Smooth muscle cell (in vitro differentiated cells): ENCODE measurements around the gene SLCO4C1. TPM values are rescaled to one million over a fixed set of nuclear protein-coding genes. Genes with fewer than 3 reads are reported as not detected.
"Not testable (repeated sequence)": the region's sequence is repeated elsewhere in the genome, so short reads cannot be mapped to it uniquely, and the experiment has no call there.

Experiments
- DNase-seq: peaks from one replicate; lab custom pipeline; 2025; ENCODE audit not compliant: unreplicated experiment; lab: John Stamatoyannopoulos, UW
- H2AFZ ChIP-seq: fragments of 200-600 bp; sonication (generic); 2 replicates; pipeline ENCODE4 v1.6.0; 2016; ENCODE audit warnings: antibody characterized with exemption, low read depth, mild to moderate bottlenecking
- H3F3A ChIP-seq: fragments of 200-600 bp; sonication (generic); 2 replicates; pipeline ENCODE4 v1.6.0; 2017; ENCODE audit warnings: antibody characterized with exemption, low read depth
- H3K27ac ChIP-seq: fragments of 200-600 bp; sonication (generic); 2 replicates; pipeline ENCODE4 v1.5.1; 2016; ENCODE audit warnings: low read depth, mild to moderate bottlenecking
- H3K27me3 ChIP-seq: fragments of 200-600 bp; sonication (generic); 2 replicates; pipeline ENCODE4 v1.6.1; 2016; ENCODE audit warnings: low read depth, mild to moderate bottlenecking
- H3K36me3 ChIP-seq: fragments of 200-600 bp; sonication (generic); 2 replicates; pipeline ENCODE4 v1.5.1; 2016; ENCODE audit warnings: low read depth
- H3K4me1 ChIP-seq: fragments of 200-600 bp; sonication (generic); 2 replicates; pipeline ENCODE4 v1.5.1; 2016; ENCODE audit warnings: low read depth
- H3K4me2 ChIP-seq: fragments of 200-600 bp; sonication (generic); 2 replicates; pipeline ENCODE4 v1.6.0; 2016; ENCODE audit warnings: mild to moderate bottlenecking
- H3K4me3 ChIP-seq: fragments of 200-600 bp; sonication (generic); 2 replicates; pipeline ENCODE4 v1.5.1; 2016; ENCODE audit warnings: mild to moderate bottlenecking
- H3K79me2 ChIP-seq: fragments of 200-600 bp; sonication (generic); 2 replicates; pipeline ENCODE4 v1.6.0; 2016; ENCODE audit warnings: low read depth, mild to moderate bottlenecking
- H3K9ac ChIP-seq: fragments of 200-600 bp; sonication (generic); 2 replicates; pipeline ENCODE4 v1.6.0; 2016; ENCODE audit warnings: low read depth
- H3K9me3 ChIP-seq: fragments of 200-600 bp; sonication (generic); replicated peaks from 2 replicates; pipeline ENCODE4 v1.5.1; 2016; ENCODE audit warnings: low read depth
- H4K20me1 ChIP-seq: fragments of 200-600 bp; sonication (generic); 2 replicates; pipeline ENCODE4 v1.6.0; 2016; ENCODE audit warnings: low read depth
- CTCF ChIP-seq: fragments of 200-600 bp; sonication (generic); IDR thresholded peaks from 2 replicates; pipeline ENCODE4 v1.5.1; 2017; ENCODE audit warnings: borderline replicate concordance, mild to moderate bottlenecking, antibody characterized with exemption; ENCODE audit not compliant: insufficient read depth, poor library complexity, severe bottlenecking
- WGBS: methylation state at CpG from one replicate; pipeline ENCODE4 v1.1.7; 2016; ENCODE audit warnings: low lambda C conversion rate; 5-methylcytosine and 5-hydroxymethylcytosine counted together
- polyA plus RNA-seq: library from polyadenylated mRNA; unstranded; fragments of >200 nt; fragmentation: Nextera tagmentation; extraction: Ambion mirVana; gene quantifications from 2 replicates; pipeline ENCODE4 v1.2.1, GENCODE V29; 2016
- total RNA-seq: library from RNA; depleted of rRNA; stranded (reverse); fragments of >200 nt; gene quantifications from 2 replicates; pipeline ENCODE4 v1.2.3, GENCODE V29; 2014

Gene SLCO4C1
- total RNA-seq (0.36 and 0.45 TPM in 2 replicates), polyA plus RNA-seq (not detected in 2 replicates)

GRCh38 chr5:102296178-102296817, at the start of gene SLCO4C1:
TSS of gene SLCO4C1 (minus strand) at chr5:102296284. CDS start at chr5:102296262, 22 bp downstream.
- Histone ChIP-seq H3K36me3 (no peaks in the 10 kb centered on the region), H3K4me3 (peak within 1 kb of the TSS; percentile 62)
- WGBS, result 1% methylated on average over 41 of the region's 42 CpGs

GRCh38 chr5:102341681-102342288, 45.7 kb upstream of the SLCO4C1 start:
- Histone ChIP-seq H4K20me1 (no peaks in the 10 kb centered on the region), H2AFZ (no peak overlapping the region), H3K79me2 (no peaks in the 10 kb centered on the region), H3F3A (peaks cover 3% of the 10 kb centered on the region), H3K36me3 (no peaks in the 10 kb centered on the region), H3K4me1 (peaks cover 8% of the 10 kb centered on the region), H3K9ac (no peak overlapping the region), H3K4me2 (peak overlapping the region; percentile 48), H3K27ac (no peak overlapping the region), H3K27me3 (no peaks in the 10 kb centered on the region), H3K9me3 (no peaks in the 10 kb centered on the region), H3K4me3 (no peak overlapping the region)
- 14% methylated on average over 2 of the region's 2 CpGs for WGBS
- TF ChIP-seq CTCF, result no peak
- no peak for DNase-seq

More at GRCh38 chr5:102296178-102296817, at the start of gene SLCO4C1:
- Histone ChIP-seq H2AFZ (peak within 1 kb of the TSS; percentile 84), H3K27me3 (peaks cover 6% of the 10 kb centered on the region), H3F3A (no peaks in the 10 kb centered on the region), H3K4me2 (peak within 1 kb of the TSS; percentile 89), H3K9me3 (no peaks in the 10 kb centered on the region), H3K79me2 (no peaks in the 10 kb centered on the region), H3K27ac (no peak within 1 kb of the TSS), H3K9ac (peak within 1 kb of the TSS; percentile 43), H3K4me1 (peaks cover 4% of the 10 kb centered on the region), H4K20me1 (no peaks in the 10 kb centered on the region)
- peak; percentile 37 for DNase-seq
- TF ChIP-seq CTCF, result peak; percentile 67

GRCh38 chr5:102324714-102325113, 28.6 kb upstream of the SLCO4C1 start:
- no peaks in the 10 kb centered on the region for H3K4me1 ChIP-seq
- H3K9me3 ChIP-seq, result no peaks in the 10 kb centered on the region
- no peaks in the 10 kb centered on the region for H3K27me3 ChIP-seq
- H3K9ac ChIP-seq, result no peak overlapping the region
- no peak overlapping the region for H3K4me2 ChIP-seq
- no peaks in the 10 kb centered on the region for H3K79me2 ChIP-seq
- no peaks in the 10 kb centered on the region for H3K36me3 ChIP-seq
- WGBS, result 91% methylated on average over 2 of the region's 2 CpGs
- no peak for DNase-seq
- H3K27ac ChIP-seq, result no peak overlapping the region
- no peaks in the 10 kb centered on the region for H3F3A ChIP-seq
- H4K20me1 ChIP-seq, result no peaks in the 10 kb centered on the region
- H2AFZ ChIP-seq, result no peak overlapping the region
- no peak for TF ChIP-seq CTCF
- H3K4me3 ChIP-seq, result no peak overlapping the region

GRCh38 chr5:102318801-102319200, 22.7 kb upstream of the SLCO4C1 start:
- H3K27ac ChIP-seq, H3K79me2 ChIP-seq, H3K4me3 ChIP-seq, H3K9me3 ChIP-seq, H3K4me1 ChIP-seq, DNase-seq, H3F3A ChIP-seq, H3K27me3 ChIP-seq, H2AFZ ChIP-seq, H3K4me2 ChIP-seq, H3K9ac ChIP-seq, H3K36me3 ChIP-seq, H4K20me1 ChIP-seq: not testable (repeated sequence)
- 97% methylated on average over 4 of the region's 4 CpGs for WGBS
